Stomach smooth muscle (tissue), 2 donors: Measurements from ENCODE around the gene CLDN14.

Source experiments
- H3K27ac ChIP-seq: one replicate; pipeline ENCODE4 v1.7.0; 2013; ENCODE audit warnings: mild to moderate bottlenecking, low read length, inconsistent platforms
- H3K27me3 ChIP-seq, 2 donors: one replicate each; pipeline ENCODE4 v1.7.0; 2013; ENCODE audit warnings: low read length in 2 of 2; ENCODE audit not compliant: insufficient read depth in 2 of 2, control insufficient read depth in 1 of 2
- H3K36me3 ChIP-seq, 2 donors: one replicate each; pipeline ENCODE4 v1.7.0; 2013; ENCODE audit warnings: low read length in 2 of 2; ENCODE audit not compliant: control insufficient read depth in 2 of 2, insufficient read depth in 2 of 2
- H3K4me1 ChIP-seq: one replicate; pipeline ENCODE4 v1.7.0; 2013; ENCODE audit warnings: low read length; ENCODE audit not compliant: control insufficient read depth, insufficient read depth
- H3K4me3 ChIP-seq, 2 donors: one replicate each; pipeline ENCODE4 v1.7.0; 2013; ENCODE audit warnings: low read length in 2 of 2
- H3K9ac ChIP-seq, 2 donors: one replicate each; pipeline ENCODE4 v1.7.0; 2013; ENCODE audit warnings: low read length in 2 of 2, mild to moderate bottlenecking in 1 of 2
- H3K9me3 ChIP-seq, 2 donors: one replicate each; pipeline ENCODE4 v1.7.0; 2013; ENCODE audit warnings: low read length in 2 of 2; ENCODE audit not compliant: control insufficient read depth in 2 of 2
- donor health status: healthy.
- donor health status: Pancreatic carcinoma.

The CLDN14 gene

GRCh38 chr21:36479415-36480402 lies at the start of gene CLDN14:
CLDN14 (minus strand) TSS chr21:36480122; CDS start chr21:36461695, 18,427 bp downstream.
- no peak within 1 kb of the TSS for H3K9ac ChIP-seq
- no peaks in the 10 kb centered on the region for H3K36me3 ChIP-seq
- H3K9me3 ChIP-seq, result no peaks in the 10 kb centered on the region
- H3K4me3 ChIP-seq, result no peak within 1 kb of the TSS
- H3K27ac ChIP-seq, result no peak within 1 kb of the TSS
- no peaks in the 10 kb centered on the region for H3K27me3 ChIP-seq
- H3K4me1 ChIP-seq, result no peaks in the 10 kb centered on the region

DNA sequence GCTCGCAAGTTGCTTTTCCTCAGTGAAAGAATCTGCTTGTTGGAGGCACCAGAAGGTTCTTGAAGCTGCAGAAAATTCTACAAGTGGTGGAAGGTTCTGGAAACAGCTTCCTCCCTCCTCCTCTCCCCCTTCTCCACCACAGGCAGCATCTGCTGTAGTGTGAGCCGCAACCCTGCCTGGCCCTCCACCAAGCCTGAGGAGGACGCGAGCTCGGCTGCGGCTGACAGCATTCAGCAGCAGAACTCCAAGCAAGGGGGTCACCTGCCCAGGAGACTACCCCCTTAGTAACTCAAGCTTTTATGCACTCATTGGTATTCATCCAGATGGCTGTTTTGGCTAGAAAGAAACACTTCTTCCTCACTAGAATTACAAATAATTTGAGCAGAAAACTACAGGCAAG lies 48.8 kb upstream of the CLDN14 start:
- no peak overlapping the region for H3K27ac ChIP-seq
- H3K4me1 ChIP-seq, result no peaks in the 10 kb centered on the region
- H3K4me3 ChIP-seq, result no peak overlapping the region
- H3K9me3 ChIP-seq, result no peaks in the 10 kb centered on the region
- H3K9ac ChIP-seq, result no peak overlapping the region
- no peaks in the 10 kb centered on the region for H3K36me3 ChIP-seq
- peaks cover 8 to 22% of the 10 kb centered on the region in 2 donors for H3K27me3 ChIP-seq

GRCh38 chr21:36527317-36527716 lies 47.4 kb upstream of the CLDN14 start:
- Histone ChIP-seq H3K9me3 (no peaks in the 10 kb centered on the region), H3K9ac (no peak overlapping the region), H3K4me1 (no peaks in the 10 kb centered on the region), H3K27ac (no peak overlapping the region), H3K4me3 (no peak overlapping the region), H3K36me3 (no peaks in the 10 kb centered on the region), H3K27me3 (peaks cover 11 to 18% of the 10 kb centered on the region in 2 donors)

DNA sequence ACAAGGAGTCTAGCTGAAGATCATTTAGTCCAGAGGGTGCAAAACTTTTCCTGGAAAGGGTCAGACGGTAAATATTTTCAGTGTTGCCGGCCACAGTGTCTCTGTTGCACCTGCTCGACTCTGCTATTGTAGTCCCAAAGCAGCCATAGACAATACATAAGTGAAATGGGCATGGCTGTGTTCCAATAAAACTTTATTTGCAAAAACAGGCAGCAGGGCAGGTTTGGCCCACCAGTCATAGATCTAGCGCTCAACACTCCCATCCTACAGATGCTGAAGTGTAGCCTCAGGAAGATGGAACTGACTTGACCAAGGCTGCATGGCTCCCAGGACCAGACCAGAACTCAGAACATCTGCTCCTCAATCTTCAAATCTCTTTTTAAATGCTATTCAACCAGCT lies 46.2 kb upstream of the CLDN14 start:
- no peak overlapping the region for H3K4me3 ChIP-seq
- no peaks in the 10 kb centered on the region for H3K4me1 ChIP-seq
- H3K9me3 ChIP-seq, result no peaks in the 10 kb centered on the region
- H3K27ac ChIP-seq, result no peak overlapping the region
- H3K9ac ChIP-seq, result no peak overlapping the region
- peaks cover 11 to 18% of the 10 kb centered on the region in 2 donors for H3K27me3 ChIP-seq
- no peaks in the 10 kb centered on the region for H3K36me3 ChIP-seq

- H3K4me3 ChIP-seq, result no peak overlapping the region
- H3K27ac ChIP-seq, result no peak overlapping the region
- no peaks in the 10 kb centered on the region for H3K36me3 ChIP-seq
- no peaks in the 10 kb centered on the region for H3K4me1 ChIP-seq
- H3K9me3 ChIP-seq, result no peaks in the 10 kb centered on the region
- no peak overlapping the region for H3K9ac ChIP-seq
- H3K27me3 ChIP-seq, result peaks cover 11 to 16% of the 10 kb centered on the region in 2 donors
Measured at GRCh38 chr21:36524477-36524876, 44.6 kb upstream of the CLDN14 start.

GRCh38 chr21:36522219-36522808 lies 42.4 kb upstream of the CLDN14 start:
- Histone ChIP-seq H3K4me3 (no peak overlapping the region), H3K36me3 (no peaks in the 10 kb centered on the region), H3K9ac (no peak overlapping the region), H3K4me1 (no peaks in the 10 kb centered on the region), H3K27ac (no peak overlapping the region), H3K9me3 (no peaks in the 10 kb centered on the region), H3K27me3 (peaks cover 5 to 8% of the 10 kb centered on the region in 2 donors)

DNA sequence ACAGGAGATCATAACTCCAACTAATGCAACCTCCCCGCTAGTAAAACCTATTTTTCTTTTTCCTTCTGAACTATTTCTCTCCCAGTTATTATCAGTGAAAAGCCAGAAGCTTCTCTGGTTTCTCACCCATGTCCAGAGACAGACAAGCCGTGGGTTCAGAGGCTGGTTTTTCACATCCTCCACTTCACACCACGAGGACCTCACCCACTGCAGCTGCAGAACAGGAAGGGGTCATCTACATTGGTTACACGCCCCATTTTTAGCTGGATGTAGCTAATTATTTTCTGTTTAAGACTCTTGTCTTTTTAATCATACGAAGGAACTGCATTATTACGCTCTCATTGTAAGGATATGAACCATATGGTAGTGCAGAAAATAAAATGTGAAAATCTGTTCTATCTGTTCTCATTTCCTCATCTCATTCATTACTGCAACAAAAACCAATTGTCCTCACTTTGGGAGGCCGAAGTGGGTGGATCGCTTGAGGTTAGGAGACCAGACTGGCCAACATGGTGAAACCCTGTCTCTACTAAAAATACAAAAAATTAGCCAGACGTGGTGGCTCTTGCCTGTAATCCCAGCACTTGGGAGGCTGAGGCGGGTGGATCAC lies 39.1 kb upstream of the CLDN14 start:
- H3K4me3 ChIP-seq, result no peak overlapping the region
- no peaks in the 10 kb centered on the region for H3K4me1 ChIP-seq
- H3K9ac ChIP-seq, result no peak overlapping the region
- H3K36me3 ChIP-seq, result no peaks in the 10 kb centered on the region
- peaks cover 2 to 3% of the 10 kb centered on the region in 2 donors for H3K27me3 ChIP-seq
- H3K9me3 ChIP-seq, result no peaks in the 10 kb centered on the region
- no peak overlapping the region for H3K27ac ChIP-seq

- no peak overlapping the region for H3K4me3 ChIP-seq
- H3K9ac ChIP-seq, result no peak overlapping the region
- H3K27ac ChIP-seq, result no peak overlapping the region
- H3K27me3 ChIP-seq, result peaks cover 0 to 4% of the 10 kb centered on the region in 2 donors
- no peaks in the 10 kb centered on the region for H3K36me3 ChIP-seq
- H3K4me1 ChIP-seq, result no peaks in the 10 kb centered on the region
- no peaks in the 10 kb centered on the region for H3K9me3 ChIP-seq
Measured at GRCh38 chr21:36517366-36518075, 37.6 kb upstream of the CLDN14 start.

GRCh38 chr21:36516281-36516680 lies 36.4 kb upstream of the CLDN14 start:
- no peaks in the 10 kb centered on the region for H3K4me1 ChIP-seq
- H3K27ac ChIP-seq, result no peak overlapping the region
- no peak overlapping the region for H3K4me3 ChIP-seq
- peaks cover 3 to 6% of the 10 kb centered on the region in 2 donors for H3K27me3 ChIP-seq
- no peak overlapping the region for H3K9ac ChIP-seq
- H3K9me3 ChIP-seq, result no peaks in the 10 kb centered on the region
- H3K36me3 ChIP-seq, result no peaks in the 10 kb centered on the region

DNA sequence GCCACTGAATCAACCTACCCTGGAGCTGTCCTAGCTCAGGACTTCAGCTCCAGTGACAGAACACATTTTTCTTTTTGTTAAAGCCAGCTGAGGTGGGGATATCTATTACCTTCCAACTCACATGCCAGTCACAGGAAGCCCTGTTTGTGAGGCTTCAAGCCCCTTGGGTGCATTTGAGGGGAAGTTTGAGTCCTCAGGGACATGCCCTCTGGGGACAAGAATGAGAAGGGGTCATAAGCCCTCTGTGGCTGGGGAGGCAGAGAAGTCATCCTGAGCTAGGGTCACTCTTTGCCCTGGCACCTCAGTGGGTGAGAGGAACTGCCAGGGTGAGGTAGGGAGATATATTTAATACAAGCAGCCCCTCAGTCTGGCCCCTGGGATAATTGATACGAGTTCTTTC lies 33.5 kb upstream of the CLDN14 start:
- no peak overlapping the region for H3K4me3 ChIP-seq
- H3K36me3 ChIP-seq, result no peaks in the 10 kb centered on the region
- no peaks in the 10 kb centered on the region for H3K9me3 ChIP-seq
- no peaks in the 10 kb centered on the region for H3K4me1 ChIP-seq
- H3K27ac ChIP-seq, result no peak overlapping the region
- H3K27me3 ChIP-seq, result peaks cover 3 to 6% of the 10 kb centered on the region in 2 donors
- no peak overlapping the region for H3K9ac ChIP-seq
